ENCODE results near the gene AHNAK2. TPM values are rescaled to one million over a fixed set of nuclear protein-coding genes. Genes with fewer than 3 reads are reported as not detected.
A peak's percentile ranks its signal among the peaks of the same experiment; 100 is the strongest.

Gene AHNAK2
- total RNA-seq, 1 experiment from 2014 or later: 45.0 TPM

GRCh38 chr14:104972301-104973134 lies 5.7 kb downstream of the AHNAK2 start:
- intact Hi-C loops (cut with micrococcal nuclease): loop anchor here (2.0 to 10.0 kb wide), 4 partner anchors 48 to 192 kb away; partner anchors contain the start of genes CDCA4 and JAG2
- peak overlapping the region; percentile 80 for H3K9ac ChIP-seq (ENCODE audit: low read length)
- no peaks in the 10 kb centered on the region for H4K20me1 ChIP-seq (ENCODE audit: insufficient read depth)
- no peaks in the 10 kb centered on the region for H3K9me3 ChIP-seq (ENCODE audit: control insufficient read depth in 1 of 2, insufficient read depth in 1 of 2, low read depth in 1 of 2, low read length in 2 of 2)
- TF ChIP-seq EZH2 (IDR thresholded peaks at IDR 0.05) (no peak), TCF7L2 (IDR thresholded peaks at IDR 0.05; ENCODE audit: borderline replicate concordance, extremely low read depth, insufficient read depth, insufficient read length) (peak; percentile 16), ZNF274 (IDR thresholded peaks at IDR 0.05; ENCODE audit: low read depth, low read length) (no peak), CTCF (IDR thresholded peaks at IDR 0.05 in 2 of 3, conservative IDR thresholded peaks at IDR 0.05 in 1 of 3; ENCODE audit: borderline replicate concordance in 1 of 3, insufficient read depth in 1 of 3, low read depth in 2 of 3, low read length in 2 of 3) (peak in 2 of 3 experiments; percentile 26 to 38; a peak in 3 of 6 replicates), POLR2AphosphoS5 (IDR thresholded peaks at IDR 0.05; ENCODE audit: low read depth, low read length) (peak; percentile 77), JUND (IDR thresholded peaks at IDR 0.05) (no peak), SP1 (IDR thresholded peaks at IDR 0.05; ENCODE audit: low read depth) (no peak), FOSL1 (IDR thresholded peaks at IDR 0.05; ENCODE audit: low read depth) (no peak)
- H3K9me2 ChIP-seq (ENCODE audit: insufficient read depth): no peaks in the 10 kb centered on the region
- RAD21 ChIA-PET (ENCODE audit: low non-redundant PET in 1 of 2, low total read pairs in 2 of 2, uncharacterized antibody in 2 of 2, unreplicated experiment in 2 of 2): interaction anchor here in 1 of 2 experiments (0.6 to 0.7 kb wide), 2 partner anchors 40 to 76 kb away, joined by 3 read pairs; no protein-coding TSS in a partner anchor
- no peaks in the 10 kb centered on the region for H3K27me3 ChIP-seq (ENCODE audit: insufficient read depth, low read length)
- H3K36me3 ChIP-seq (ENCODE audit: control insufficient read depth in 1 of 2, insufficient read depth in 2 of 2, low read length in 2 of 2): no peaks in the 10 kb centered on the region
- DNase-seq (ENCODE audit: low read depth, low spot score): peak; percentile 86
- H3K4me3 ChIP-seq (replicated peaks in 1 of 2; ENCODE audit: low read depth in 1 of 2, low read length in 2 of 2): peak overlapping the region; percentile 31 to 41
- BruUV-seq (replicated peaks): no TSS peak
- peaks cover 81 to 100% of the 10 kb centered on the region in 2 experiments for H3K4me1 ChIP-seq (ENCODE audit: control insufficient read depth in 1 of 2, insufficient read depth in 2 of 2, low read length in 2 of 2)
- CTCF ChIA-PET: interaction anchor here (0.6 to 5.3 kb wide), 11 partner anchors 13 to 508 kb away, joined by 3 to 56 read pairs (median 4); partner anchors contain the start of genes BRF1, CDCA4 and CLBA1
- POLR2A ChIA-PET: interaction anchor here (0.6 to 2.5 kb wide), 11 partner anchors 9 to 220 kb away, joined by 3 to 10 read pairs (median 5); partner anchors contain the start of genes CDCA4, CLBA1 and SIVA1
- 0 out of 2 replicates have a peak, but pooled peaks cover under 1% of the 10 kb centered on the region for H3K79me2 ChIP-seq (ENCODE audit: insufficient read depth, low read length)
- ATAC-seq: peak; percentile 56
- peak overlapping the region; percentile 90 for H3K4me2 ChIP-seq (ENCODE audit: low read length)
- H3K27ac ChIP-seq (ENCODE audit: low read depth, low read length): peak overlapping the region; percentile 98
- no peak overlapping the region for H2AFZ ChIP-seq (ENCODE audit: low read depth, low read length, poor library complexity, severe bottlenecking)

Data from HCT116 (cell line).